ENCODE measurements around the gene PRKCA.

- TF ChIP-seq CTCF (IDR thresholded peaks at IDR 0.05) (no peak), ZFX (IDR thresholded peaks at IDR 0.05; ENCODE audit: borderline replicate concordance) (no peak)
Measured at GRCh38 chr17:66695098-66695497, 392.7 kb downstream of the PRKCA start.
